Suppressor macrophage (primary cell): ENCODE measurements around the gene PPP1R12B.
"Not testable (repeated sequence)": the region's sequence is repeated elsewhere in the genome, so short reads cannot be mapped to it uniquely, and the experiment has no call there.

ENCODE experiments used
- DNase-seq, 4 experiments: peaks; one replicate each; pipeline ENCODE4 v3.0.0-alpha.2; 2020 to 2022

The PPP1R12B gene

DNA sequence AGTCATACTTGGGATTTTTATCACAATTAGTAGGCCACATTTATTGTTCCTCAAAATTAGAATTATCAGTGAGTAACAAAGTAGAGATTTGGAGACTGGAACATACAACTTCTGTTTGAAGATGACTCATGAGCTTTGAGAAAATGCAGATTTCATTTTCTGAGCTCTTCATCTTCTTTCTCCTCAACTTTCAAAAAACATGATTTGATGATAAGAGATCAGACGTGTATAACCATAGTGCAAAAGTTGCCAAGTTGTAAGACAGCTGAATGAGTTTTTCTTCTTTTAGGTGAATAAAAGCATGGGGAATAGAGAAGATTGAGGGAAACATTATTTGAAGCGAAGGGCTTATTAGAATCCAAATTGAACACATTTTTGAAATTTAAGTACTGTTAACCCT lies 58.4 kb downstream of the PPP1R12B start:
- not testable (repeated sequence) for DNase-seq

DNA sequence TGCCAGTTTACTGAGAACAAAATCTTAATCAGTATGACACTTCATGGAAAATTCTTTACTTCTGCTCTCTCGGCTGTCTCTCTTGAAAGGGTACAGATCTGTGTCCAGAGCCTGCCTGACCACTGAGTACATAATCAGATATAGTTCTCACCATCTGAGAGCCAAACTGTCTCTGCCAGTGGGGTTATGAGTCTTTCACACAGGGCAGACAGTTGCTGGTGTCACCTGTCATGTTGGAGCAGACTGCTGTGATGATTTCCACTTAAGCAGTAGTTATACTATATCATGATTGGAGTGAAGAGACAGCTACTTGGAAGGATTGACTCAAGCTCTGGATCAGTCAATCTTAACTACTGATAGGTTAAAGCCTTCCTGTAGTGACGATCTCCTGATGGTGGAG lies 58.9 kb downstream of the PPP1R12B start:
- not testable (repeated sequence) for DNase-seq

DNA sequence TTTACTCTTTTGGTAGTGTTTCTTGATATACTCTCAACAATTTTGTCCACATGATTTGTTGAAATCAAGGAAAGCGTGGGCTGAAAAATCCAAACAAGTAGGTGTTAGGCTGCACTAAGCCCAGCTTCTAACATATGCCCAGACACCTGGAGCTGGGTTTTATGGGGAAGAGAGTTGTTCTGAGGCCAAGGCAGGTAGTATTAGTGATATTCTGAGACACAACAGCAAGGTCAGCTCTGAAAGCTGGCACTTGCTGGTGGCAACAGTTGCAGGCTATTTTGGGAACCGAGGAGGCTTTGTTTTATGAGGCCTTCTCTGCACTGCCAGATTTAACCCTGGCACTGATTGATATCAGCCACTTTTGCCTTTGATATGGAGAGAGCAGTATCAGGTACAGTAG lies 61.8 kb downstream of the PPP1R12B start:
- peak in 2 of 4 experiments; percentile 8 to 17 for DNase-seq

DNA sequence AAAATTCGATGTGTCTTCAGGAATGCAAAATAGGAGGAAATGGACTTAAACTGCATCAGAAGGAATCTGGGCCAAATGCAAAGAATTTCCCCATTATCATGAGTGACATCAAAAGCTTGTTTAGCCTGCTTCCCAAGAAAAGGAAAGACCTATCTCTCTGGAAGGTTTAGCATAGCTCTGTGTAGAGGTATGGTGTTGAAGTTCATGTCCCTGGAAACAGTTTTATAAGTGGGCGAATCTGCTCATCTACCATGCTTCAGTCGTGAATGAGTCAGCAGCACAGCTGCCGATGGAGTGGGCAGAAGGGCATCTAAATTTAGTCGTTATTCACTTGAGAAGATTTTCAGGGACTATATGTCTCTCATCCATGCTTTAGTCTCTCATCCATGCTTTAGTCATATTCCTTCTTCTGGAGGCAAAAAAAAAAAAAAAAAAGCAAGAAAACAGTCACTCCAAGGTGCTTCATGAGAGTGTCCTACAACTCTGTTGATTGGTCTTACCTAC lies 62.4 kb downstream of the PPP1R12B start:
- DNase-seq, result peak; percentile 4 to 49 (median 27)

DNA sequence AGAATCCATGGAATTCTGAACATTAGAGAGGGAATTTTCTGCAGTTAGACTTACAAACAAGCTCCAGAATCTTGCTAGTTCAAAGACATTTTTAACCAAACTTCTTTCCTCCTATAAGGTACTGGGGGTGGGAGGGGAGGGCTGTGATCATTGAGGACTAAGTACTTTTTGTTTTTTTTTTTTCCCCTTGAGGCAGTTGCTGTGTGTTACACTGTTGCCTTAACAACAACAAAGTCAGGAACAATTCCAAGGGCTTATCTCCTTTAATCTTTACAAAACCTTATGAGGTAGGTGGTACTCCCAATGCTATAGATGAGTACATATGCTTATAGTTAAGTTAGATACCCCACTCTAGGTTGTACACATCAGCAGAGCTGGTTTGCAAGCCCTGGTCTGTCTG lies 62.9 kb downstream of the PPP1R12B start:
- DNase-seq, result no peak

DNA sequence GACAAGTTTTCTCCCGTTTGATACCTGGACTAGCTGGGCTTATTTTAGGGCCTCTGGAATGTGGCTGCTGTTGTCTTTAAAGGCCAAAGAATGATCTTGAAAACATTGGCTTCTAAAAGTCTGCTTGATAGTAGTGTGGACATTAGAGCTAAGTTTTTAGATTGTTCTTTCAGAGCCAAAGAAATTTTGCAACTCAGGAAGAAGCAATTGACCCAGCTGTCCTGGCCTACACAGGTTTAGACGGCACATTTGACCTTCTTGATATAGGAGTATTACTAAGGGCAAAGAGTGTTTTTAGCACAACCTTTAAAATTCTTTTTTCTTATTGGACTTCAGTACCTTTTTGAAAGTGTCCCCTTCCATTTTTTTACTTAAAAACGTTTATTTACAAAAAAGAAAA lies 63.9 kb downstream of the PPP1R12B start:
- DNase-seq, result not testable (repeated sequence)

DNA sequence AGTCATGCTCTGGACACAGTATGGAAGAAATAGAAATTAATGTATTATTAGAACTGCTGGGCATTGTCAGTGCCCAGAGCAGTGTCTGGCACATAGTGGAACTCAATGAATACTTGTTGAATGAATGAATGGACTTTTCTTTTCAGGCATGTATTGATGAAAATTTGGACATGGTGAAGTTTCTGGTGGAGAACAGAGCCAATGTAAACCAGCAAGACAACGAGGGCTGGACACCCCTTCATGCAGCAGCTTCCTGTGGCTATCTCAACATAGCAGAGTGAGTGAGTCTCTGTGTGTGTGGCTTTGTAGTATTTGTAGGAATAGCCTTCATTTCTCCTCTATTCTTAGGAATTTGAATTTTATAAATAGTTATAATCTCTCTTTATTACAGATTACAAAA lies 68.1 kb downstream of the PPP1R12B start:
- no peak for DNase-seq

DNA sequence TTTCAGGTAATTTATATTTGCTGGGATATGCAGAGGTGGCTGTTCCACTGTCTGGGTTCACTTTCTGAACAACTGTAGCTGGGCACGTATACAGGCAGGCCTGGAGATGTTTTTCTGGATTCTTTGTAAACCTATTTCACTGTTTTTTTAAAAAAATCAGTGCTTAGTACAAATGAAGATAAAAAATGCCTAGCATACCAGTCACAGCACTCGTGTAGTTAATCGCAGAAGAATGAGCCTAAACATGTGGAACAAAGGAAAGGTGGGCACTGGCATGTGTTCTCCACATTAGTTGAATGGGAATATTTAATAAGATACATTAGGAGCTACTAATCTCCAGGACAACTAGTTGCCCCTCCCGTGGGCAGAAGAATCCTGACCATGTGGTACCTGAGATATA lies 68.6 kb downstream of the PPP1R12B start:
- not testable (repeated sequence) for DNase-seq

DNA sequence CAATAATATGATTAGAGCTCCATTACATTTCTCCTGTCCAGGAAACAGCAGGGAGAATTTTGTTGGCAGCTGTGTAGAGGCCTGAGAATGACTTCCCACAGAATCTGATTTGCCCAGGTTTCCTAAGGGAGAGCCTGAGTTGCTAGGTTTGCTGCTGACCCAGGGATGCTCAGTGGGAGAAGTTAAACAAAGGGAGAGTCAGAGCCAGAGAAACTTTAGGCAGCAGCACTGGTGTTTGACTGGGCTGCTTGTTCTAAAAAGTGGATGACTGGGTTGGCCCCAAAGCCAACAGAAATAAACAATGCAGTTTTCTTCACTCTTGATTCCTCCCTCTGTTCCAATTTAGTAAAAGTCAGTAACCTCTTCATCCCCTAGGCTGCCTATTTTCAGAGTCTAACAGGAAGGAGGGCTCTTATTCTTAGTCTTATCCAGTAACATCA lies 69.3 kb downstream of the PPP1R12B start:
- not testable (repeated sequence) for DNase-seq

DNA sequence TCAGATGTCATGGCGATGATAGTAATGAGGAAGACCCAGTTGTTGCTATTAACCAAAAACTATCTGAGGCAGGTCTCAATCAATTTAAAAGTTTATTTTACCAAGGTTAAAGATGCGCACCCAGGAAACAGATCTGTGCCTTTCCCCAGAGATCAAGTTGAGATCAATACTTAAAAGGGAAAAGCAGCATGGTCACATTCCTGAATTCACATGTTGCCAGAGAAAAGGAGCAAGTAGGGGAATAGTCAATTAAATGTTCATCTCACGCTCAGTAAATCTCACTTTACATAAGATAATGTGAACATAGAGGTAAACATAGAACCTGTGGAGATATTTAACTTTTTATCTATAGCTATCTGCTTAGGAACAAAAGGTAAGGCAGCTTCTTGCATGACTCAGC lies 71.2 kb downstream of the PPP1R12B start:
- not testable (repeated sequence) for DNase-seq

DNA sequence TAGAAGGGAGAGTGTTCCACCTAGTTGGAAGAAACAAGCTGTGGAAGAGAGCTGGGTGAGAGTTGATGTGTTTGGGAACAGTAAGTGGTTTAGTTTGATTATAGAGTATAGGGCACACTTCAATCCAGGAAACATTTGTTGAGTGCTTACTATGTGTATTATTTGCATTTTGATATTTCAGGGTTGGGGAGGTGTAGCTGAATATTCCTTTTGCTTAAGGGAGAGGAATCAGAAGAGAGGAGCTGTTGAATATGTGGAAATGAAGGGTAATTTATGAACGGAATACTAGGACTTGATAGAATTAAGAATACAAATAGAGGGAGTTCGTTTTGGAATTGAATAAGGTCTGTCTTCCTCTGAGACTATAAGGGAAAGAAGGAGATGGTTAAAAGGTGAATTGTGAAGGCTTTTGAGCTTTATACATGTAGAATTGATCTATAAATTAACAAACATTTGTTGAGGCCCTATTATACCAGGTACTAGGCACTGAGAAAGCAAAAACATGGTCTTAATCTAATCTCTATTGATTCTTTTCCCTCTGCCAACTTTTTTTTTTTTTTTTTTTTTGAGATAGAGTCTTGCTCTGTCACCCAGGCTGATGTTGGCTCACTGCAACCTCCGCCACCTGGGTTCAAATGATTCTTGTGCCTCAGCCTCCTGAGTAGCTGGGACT lies 72.1 kb downstream of the PPP1R12B start:
- not testable (repeated sequence) for DNase-seq

DNA sequence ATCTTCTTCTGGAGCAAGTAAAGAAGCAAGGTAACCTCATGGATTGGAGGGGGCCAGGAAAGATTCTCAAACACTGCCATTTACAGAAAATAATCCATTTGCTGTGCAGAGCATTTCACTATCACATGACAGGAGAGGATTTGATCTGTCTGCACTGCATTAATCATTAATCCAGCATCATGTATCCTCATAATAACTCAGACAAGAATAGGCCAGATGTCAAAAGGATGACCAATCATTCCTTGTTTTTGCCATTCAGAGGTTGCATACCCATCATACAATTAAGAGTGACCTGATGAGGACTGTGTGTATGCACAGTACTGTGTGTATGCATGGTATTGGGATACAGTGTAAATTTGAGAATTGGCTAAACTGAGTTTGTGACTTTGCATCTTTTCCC lies 74.2 kb downstream of the PPP1R12B start:
- DNase-seq, result not testable (repeated sequence)

DNA sequence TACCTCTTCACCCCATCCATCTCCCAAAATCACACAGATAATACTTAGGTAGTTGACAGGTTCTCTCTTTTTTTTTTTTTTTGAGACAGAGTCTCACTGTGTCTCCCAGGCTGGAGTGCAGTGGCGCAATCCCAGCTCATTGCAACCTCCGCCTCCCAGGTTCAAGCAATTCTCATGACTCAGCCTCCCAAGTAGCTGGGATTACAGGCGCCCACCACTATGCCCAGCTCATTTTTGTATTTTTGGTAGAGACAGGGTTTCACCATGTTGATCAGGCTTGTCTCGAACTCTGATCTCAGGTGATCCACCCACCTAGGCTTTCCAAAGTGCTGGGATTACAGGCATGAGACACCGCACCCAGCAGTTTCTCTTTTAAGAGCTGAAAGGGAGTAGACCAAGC lies 75.8 kb downstream of the PPP1R12B start:
- DNase-seq, result not testable (repeated sequence)

DNA sequence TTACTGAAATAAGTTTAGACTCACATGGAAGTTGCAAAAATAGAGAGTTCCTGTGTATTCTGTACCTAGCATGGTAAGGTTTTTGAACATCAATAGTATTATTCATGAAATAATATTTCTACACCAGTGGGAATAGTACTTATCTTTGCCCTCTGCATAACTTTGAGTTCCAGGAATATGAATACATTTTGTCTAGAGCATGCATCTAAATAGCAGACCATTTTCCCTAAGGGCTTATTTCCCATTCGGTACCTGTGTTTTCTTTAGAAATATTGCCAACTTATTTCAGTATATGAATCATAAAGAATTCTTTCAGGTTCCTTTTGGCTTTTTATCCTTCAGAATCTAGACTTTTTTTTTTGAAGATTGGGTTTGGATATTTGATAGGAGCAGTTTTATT lies 81.6 kb downstream of the PPP1R12B start:
- DNase-seq, result not testable (repeated sequence)

DNA sequence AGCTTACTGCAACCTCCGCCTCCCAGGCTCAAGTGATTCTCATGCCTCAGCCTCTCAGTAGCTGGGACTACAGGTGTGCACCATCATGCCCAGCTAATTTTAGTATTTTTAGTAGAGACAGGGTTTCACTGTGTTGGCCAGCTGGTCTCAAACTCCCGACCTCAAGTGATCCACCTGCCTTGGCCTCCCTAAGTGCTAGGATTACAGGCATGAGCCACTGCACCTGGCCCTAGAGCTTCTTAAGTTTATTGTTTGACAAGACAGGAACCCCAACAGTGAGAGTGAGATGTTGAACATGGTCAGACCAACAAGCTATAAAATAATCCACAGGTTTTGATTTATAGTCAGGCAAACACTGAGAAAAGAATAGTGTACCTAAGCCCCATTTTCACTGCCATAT lies 83.8 kb downstream of the PPP1R12B start:
- DNase-seq, result not testable (repeated sequence)

DNA sequence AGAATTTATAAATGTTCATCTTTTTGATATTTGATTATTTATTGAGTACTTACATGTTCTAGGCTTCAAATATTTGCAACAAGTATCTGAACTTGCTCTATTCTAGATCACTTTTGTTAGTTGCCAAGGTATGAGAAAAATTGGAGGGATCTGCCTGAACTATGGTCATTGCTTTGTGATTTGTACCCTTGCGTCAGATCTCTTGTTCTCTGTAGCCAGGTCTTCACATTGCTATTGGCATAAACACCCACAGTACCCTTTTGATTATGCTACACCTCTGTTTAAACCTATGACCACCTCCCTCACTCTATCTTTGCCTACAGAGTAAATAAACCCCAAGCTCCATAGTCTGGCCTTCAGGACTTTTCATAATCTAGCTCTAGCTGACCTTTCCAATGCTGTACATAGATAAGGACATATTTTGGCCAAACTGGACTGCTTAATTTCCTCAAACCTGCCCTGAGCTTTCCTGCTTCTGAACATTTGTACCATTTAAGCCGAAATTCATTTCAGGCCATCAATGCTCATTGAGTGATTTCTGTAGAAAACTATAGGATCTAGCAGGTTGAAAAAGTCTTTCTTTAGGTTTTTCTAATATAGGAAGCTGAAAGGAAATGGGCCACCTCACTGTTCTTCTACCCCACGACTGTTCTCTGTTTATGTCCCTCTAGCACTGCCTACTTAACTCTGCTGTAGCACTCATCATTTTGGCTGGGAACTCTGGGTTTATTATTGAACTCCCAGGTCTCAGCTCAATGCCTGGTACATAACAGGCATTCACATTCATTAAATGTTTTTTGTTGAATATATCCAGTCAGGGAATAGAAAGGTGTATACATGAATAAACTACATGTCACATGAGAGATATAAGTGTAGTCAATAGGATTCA lies 84.9 kb downstream of the PPP1R12B start:
- DNase-seq, result no peak

DNA sequence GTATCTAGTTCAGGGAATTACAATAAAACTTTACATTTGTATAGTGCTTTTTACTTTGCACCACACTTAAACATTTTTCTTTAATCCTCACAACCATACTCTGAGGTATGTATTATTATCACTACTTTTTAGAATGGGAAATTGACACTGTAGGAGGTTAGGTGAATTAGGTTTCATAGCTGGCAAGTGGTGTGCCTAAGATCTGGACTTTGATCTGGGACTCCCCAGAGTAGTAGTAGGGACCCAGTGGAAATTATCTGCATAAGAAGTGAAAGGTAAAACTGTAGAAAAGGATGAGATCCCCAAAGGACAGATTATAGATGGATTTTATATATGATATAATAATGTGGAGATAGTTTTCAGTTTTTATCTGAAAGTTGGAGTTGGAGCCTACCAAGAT lies 85.6 kb downstream of the PPP1R12B start:
- DNase-seq, result no peak

DNA sequence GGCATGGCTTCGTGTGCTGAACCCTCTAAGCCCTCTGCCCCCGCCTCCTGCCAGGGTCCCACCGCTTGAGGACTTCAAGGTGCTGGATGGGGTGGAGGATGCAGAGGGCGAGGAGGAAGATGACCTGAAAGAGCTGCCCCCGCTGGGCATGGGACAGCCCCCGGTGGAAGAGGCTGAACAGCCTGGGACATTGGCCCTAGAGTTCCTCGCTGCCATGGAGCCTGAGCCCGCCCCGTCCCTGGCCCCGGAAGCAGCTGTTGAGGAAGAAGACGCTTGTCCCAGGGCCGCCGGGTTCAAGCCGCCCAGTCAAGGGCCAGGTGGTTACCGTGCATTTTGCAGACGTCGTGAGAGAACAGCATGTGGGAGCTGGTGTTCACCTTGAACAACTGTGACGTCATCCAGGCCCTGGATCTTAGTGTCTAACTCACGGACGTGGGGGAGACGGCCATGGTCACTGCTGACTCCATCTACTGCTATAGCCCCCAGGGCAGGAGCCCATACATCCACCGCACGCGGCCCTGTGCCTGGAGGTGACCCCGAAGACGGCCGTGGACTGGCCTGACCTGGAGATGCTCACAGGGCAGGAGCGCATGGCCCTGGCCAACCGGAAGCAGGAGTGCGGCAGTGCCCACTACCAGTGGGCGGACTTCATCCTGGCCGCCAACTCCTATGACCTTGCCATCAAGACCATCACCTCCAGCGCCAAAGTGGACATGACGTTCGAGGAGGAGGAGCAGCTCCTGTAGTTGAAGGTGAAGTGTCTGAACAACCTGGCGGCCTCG lies 90.1 kb downstream of the PPP1R12B start:
- DNase-seq, result no peak

DNA sequence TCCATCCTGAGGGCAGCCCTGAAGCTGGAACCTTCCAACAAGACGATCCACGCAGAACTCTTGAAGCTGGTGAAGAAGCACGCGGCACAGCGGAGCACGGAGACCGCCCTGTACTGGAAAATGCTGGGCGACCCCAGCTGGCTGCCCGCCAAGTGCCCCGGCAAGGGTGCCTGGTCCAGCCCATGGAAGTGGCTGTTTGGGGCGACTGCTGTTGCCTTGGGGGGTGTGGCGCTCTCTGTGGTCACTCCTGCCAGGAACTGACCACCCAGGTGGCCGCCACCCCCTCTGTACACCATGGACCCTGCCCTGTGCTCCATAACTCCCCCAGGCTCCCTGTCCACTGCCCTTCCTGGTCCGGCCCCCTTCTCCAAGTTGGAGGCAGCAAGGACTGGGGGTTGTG lies 90.8 kb downstream of the PPP1R12B start:
- no peak for DNase-seq

DNA sequence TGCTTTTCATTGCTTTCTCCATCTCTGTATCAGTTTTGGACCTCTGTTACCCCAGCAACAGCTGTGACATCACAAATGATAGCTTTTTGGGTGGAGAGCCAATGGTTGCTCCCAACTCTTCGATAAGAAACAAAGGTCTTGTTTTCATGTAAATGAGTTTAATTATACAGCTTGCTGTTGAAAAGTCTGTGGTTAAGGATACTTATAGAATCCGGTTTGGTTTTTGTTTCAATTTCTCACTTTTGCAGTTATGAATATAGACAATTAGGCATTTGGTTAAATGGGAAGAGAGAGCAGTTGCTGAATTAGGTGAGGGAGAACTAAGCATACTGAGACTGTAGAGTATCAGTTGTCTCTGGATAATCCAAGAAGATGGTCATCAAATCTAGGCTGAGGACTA lies 99.6 kb downstream of the PPP1R12B start:
- not testable (repeated sequence) for DNase-seq

DNA sequence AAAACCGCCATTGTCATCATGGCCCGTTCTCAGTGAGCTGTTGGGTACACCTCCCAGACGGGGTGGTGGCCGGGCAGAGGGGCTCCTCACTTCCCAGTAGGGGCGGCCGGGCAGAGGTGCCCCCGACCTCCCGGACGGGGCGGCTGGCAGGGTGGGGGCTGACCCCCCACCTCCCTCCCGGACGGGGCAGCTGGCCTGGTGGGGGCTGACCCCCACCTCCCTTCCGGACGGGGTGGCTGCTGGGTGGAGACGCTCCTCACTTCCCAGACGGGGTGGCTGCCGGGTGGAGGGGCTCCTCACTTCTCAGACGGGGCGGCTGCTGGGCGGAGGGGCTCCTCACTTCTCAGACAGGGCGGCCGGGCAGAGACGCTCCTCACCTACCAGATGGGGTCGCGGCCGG lies 103.1 kb downstream of the PPP1R12B start:
- DNase-seq, result not testable (repeated sequence)

DNA sequence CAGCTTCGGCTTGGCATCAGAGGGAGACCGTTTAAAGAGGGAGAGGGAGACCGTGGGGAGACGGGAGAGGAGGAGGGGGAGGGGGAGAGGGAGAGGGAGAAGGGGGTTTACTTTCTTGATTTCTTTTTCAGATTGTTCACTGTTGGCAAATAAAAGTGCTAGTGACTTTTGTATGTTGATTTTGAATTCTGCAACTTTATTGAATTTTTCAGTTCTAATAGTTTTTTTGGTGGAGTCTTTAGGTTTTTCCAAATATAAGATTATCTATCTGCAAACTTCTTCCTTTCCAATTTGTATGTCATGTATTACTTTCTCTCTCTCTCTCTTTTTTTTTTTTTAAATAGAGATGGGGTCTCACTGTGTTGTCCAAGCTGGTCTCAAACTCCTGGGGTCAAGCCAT lies 104.0 kb downstream of the PPP1R12B start:
- DNase-seq, result no peak
